ENCODE results near the gene NLN.
"Not testable (repeated sequence)": the region's sequence is repeated elsewhere in the genome, so short reads cannot be mapped to it uniquely, and the experiment has no call there.

Gene NLN

GRCh38 chr5:65832603-65833228 lies 110.7 kb downstream of the NLN start:
- DNase-seq, result no peak
- ATAC-seq, result no peak

GRCh38 chr5:65833780-65834179 lies 111.8 kb downstream of the NLN start:
- ATAC-seq, result no peak
- no peak for DNase-seq

- DNase-seq, result no peak
- no peak for ATAC-seq
These were observed 112.3 kb downstream of the NLN start for GRCh38 chr5:65834306-65834705.

GRCh38 chr5:65835191-65835590 lies 113.2 kb downstream of the NLN start:
- ATAC-seq, result no peak
- no peak for DNase-seq

GRCh38 chr5:65837139-65837538 lies 115.1 kb downstream of the NLN start:
- DNase-seq, result no peak
- no peak for ATAC-seq

GRCh38 chr5:65839170-65839569 lies 117.2 kb downstream of the NLN start:
- ATAC-seq, result not testable (repeated sequence)

GRCh38 chr5:65840071-65840470 lies 118.1 kb downstream of the NLN start:
- ATAC-seq, result no peak

More at GRCh38 chr5:65839170-65839569, 117.2 kb downstream of the NLN start:
- not testable (repeated sequence) for DNase-seq

GRCh38 chr5:65844763-65845162 lies 122.8 kb downstream of the NLN start:
- DNase-seq, ATAC-seq: not testable (repeated sequence)

More at GRCh38 chr5:65840071-65840470, 118.1 kb downstream of the NLN start:
- no peak for DNase-seq

- no peak for DNase-seq
- ATAC-seq, result no peak
These were observed 124.1 kb downstream of the NLN start for GRCh38 chr5:65846101-65846500.

GRCh38 chr5:65847019-65847418 lies 125.0 kb downstream of the NLN start:
- ATAC-seq, DNase-seq: not testable (repeated sequence)

GRCh38 chr5:65849918-65850317 lies 127.9 kb downstream of the NLN start:
- DNase-seq, result not testable (repeated sequence)

GRCh38 chr5:65854925-65855324 lies 132.9 kb downstream of the NLN start:
- ATAC-seq, result no peak
- DNase-seq, result no peak

More at GRCh38 chr5:65849918-65850317, 127.9 kb downstream of the NLN start:
- not testable (repeated sequence) for ATAC-seq

GRCh38 chr5:65855766-65856315 lies 133.8 kb downstream of the NLN start:
- no peak for DNase-seq
- ATAC-seq, result no peak

- ATAC-seq (no peak), DNase-seq (no peak)
These were observed 134.5 kb downstream of the NLN start for GRCh38 chr5:65856520-65856919.

GRCh38 chr5:65858316-65858715 lies 136.3 kb downstream of the NLN start:
- ATAC-seq, result no peak

GRCh38 chr5:65861830-65862241 lies 139.8 kb downstream of the NLN start:
- DNase-seq (no peak), ATAC-seq (no peak)

More at GRCh38 chr5:65858316-65858715, 136.3 kb downstream of the NLN start:
- DNase-seq, result no peak

GRCh38 chr5:65862384-65862783 lies 140.4 kb downstream of the NLN start:
- DNase-seq (no peak), ATAC-seq (no peak)

- DNase-seq (no peak), ATAC-seq (no peak)
These were observed 141.7 kb downstream of the NLN start for GRCh38 chr5:65863747-65864146.

GRCh38 chr5:65866837-65867521 lies 145.0 kb downstream of the NLN start:
- DNase-seq, result no peak
- peak; percentile 32 for ATAC-seq

GRCh38 chr5:65867542-65868195 lies 145.7 kb downstream of the NLN start:
- DNase-seq, result no peak
- ATAC-seq, result no peak

- no peak for ATAC-seq
- DNase-seq, result no peak
These were observed 146.5 kb downstream of the NLN start for GRCh38 chr5:65868509-65868908.

GRCh38 chr5:65871182-65871581 lies 149.2 kb downstream of the NLN start:
- no peak for ATAC-seq

GRCh38 chr5:65871776-65872175 lies 149.8 kb downstream of the NLN start:
- DNase-seq, ATAC-seq: not testable (repeated sequence)

More at GRCh38 chr5:65871182-65871581, 149.2 kb downstream of the NLN start:
- no peak for DNase-seq
